Measurements from ENCODE around the gene MOV10. TPM values are rescaled to one million over a fixed set of nuclear protein-coding genes. Genes with fewer than 3 reads are reported as not detected.

Gene MOV10
- total and polyA plus RNA-seq, 10 of the 15 experiments (the other 5 are each of a cell fraction or from before 2014, with no cell fraction given), result 21.0 to 80.3 (median 49.8) TPM

DNA sequence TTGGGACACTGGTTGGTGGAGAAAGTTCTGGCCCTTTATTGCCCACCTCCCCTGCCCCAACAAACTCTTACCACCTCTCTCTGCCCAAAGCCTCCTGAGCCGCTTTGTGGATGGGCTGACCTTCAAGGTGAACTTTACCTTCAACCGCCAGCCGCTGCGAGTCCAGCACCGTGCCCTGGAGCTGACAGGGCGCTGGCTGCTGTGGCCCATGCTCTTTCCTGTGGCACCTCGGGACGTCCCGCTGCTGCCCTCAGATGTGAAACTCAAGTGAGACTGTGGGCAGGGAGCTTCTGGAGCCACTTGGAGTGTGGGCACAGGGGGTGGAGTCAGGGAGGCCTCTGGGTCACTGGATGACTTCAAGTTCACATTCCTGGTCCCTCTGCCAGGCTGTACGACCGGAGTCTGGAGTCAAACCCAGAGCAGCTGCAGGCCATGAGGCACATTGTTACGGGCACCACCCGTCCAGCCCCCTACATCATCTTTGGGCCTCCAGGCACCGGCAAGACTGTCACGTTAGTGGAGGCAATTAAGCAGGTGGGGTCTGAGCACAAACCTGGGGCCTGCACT lies 20.0 kb downstream of the MOV10 start:
- POLR2A ChIA-PET, result interaction anchor here (0.6 kb wide), 1 partner anchor 53 kb away, joined by 3 read pairs; no protein-coding TSS in a partner anchor
- 96% methylated on average over 15 of the region's 15 CpGs for WGBS (ENCODE audit: insufficient coverage, insufficient replicate concordance, low lambda C conversion rate, missing lambda C conversion rate)
- Histone ChIP-seq H3K36me3 (ENCODE audit: control insufficient read depth in 2 of 2, insufficient read depth in 2 of 2, low read length in 1 of 2) (peaks cover 8 to 18% of the 10 kb centered on the region in 2 experiments; a peak in 3 of 4 replicates), H3K27me3 (replicated peaks in 1 of 2; ENCODE audit: control insufficient read depth in 2 of 2, insufficient read depth in 2 of 2, low read length in 1 of 2) (no peaks in the 10 kb centered on the region), H3K4me1 (ENCODE audit: control insufficient read depth, insufficient read depth, low read length) (no peaks in the 10 kb centered on the region), H3K79me2 (ENCODE audit: control insufficient read depth, insufficient read depth, low read length) (no peaks in the 10 kb centered on the region), H4K20me1 (ENCODE audit: control insufficient read depth, insufficient read depth) (no peaks in the 10 kb centered on the region), H2AFZ (ENCODE audit: control insufficient read depth, low read depth, low read length) (no peak overlapping the region), H3K4me2 (ENCODE audit: control insufficient read depth, insufficient read depth) (no peak overlapping the region), H3K9me3 (replicated peaks; ENCODE audit: control insufficient read depth, insufficient read depth, low read length) (no peaks in the 10 kb centered on the region), H3K4me3 (no peak overlapping the region), H3K9ac (ENCODE audit: control insufficient read depth, insufficient read depth, low read length) (no peak overlapping the region), H3K27ac (ENCODE audit: control insufficient read depth, insufficient read depth) (no peak overlapping the region)
- no TSS peak for BruUV-seq (replicated peaks)
- DNase-seq (ENCODE audit: low read depth, low spot score) (no peak), FAIRE-seq (no peak), ATAC-seq (no peak)
- TF ChIP-seq WRNIP1 (IDR thresholded peaks at IDR 0.05; ENCODE audit: borderline replicate concordance, low read depth, low read length), result no peak
- TF ChIP-seq, protein P1, sequence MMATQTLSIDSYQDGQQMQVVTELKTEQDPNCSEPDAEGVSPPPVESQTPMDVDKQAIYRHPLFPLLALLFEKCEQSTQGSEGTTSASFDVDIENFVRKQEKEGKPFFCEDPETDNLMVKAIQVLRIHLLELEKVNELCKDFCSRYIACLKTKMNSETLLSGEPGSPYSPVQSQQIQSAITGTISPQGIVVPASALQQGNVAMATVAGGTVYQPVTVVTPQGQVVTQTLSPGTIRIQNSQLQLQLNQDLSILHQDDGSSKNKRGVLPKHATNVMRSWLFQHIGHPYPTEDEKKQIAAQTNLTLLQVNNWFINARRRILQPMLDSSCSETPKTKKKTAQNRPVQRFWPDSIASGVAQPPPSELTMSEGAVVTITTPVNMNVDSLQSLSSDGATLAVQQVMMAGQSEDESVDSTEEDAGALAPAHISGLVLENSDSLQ (IDR thresholded peaks at IDR 0.05), result no peak
- TF ChIP-seq, protein P2, sequence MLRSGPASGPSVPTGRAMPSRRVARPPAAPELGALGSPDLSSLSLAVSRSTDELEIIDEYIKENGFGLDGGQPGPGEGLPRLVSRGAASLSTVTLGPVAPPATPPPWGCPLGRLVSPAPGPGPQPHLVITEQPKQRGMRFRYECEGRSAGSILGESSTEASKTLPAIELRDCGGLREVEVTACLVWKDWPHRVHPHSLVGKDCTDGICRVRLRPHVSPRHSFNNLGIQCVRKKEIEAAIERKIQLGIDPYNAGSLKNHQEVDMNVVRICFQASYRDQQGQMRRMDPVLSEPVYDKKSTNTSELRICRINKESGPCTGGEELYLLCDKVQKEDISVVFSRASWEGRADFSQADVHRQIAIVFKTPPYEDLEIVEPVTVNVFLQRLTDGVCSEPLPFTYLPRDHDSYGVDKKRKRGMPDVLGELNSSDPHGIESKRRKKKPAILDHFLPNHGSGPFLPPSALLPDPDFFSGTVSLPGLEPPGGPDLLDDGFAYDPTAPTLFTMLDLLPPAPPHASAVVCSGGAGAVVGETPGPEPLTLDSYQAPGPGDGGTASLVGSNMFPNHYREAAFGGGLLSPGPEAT (IDR thresholded peaks at IDR 0.05; ENCODE audit: low read depth), result no peak
- no peak for TF ChIP-seq RB1 (IDR thresholded peaks at IDR 0.05; ENCODE audit: borderline replicate concordance)
- TF ChIP-seq ZNF24 (IDR thresholded peaks at IDR 0.05), result no peak
- TF ChIP-seq SIX5 (IDR thresholded peaks at IDR 0.05; ENCODE audit: low read depth, low read length, severe bottlenecking), result no peak
- TF ChIP-seq MYC (IDR thresholded peaks at IDR 0.05; ENCODE audit: insufficient read depth, insufficient read length, insufficient replicate concordance, low read length, severe bottlenecking), result no peak
- no peak for TF ChIP-seq KAT2A (conservative IDR thresholded peaks at IDR 0.05; ENCODE audit: control insufficient read depth, low read depth, low read length)
- TF ChIP-seq ZNF207 (IDR thresholded peaks at IDR 0.05; ENCODE audit: borderline replicate concordance), result no peak
- TF ChIP-seq ETV6 (conservative IDR thresholded peaks at IDR 0.05 in 1 of 2, IDR thresholded peaks at IDR 0.05 in 1 of 2; ENCODE audit: borderline replicate concordance in 1 of 2, low read depth in 1 of 2), result no peak
- no peak for TF ChIP-seq ASH2L (IDR thresholded peaks at IDR 0.05; ENCODE audit: borderline replicate concordance, low read depth)
- TF ChIP-seq, protein P3, sequence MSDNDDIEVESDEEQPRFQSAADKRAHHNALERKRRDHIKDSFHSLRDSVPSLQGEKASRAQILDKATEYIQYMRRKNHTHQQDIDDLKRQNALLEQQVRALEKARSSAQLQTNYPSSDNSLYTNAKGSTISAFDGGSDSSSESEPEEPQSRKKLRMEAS (IDR thresholded peaks at IDR 0.05; ENCODE audit: low read depth, low read length), result no peak
- no peak for TF ChIP-seq DPF2 (IDR thresholded peaks at IDR 0.05)
- TF ChIP-seq BMI1 (IDR thresholded peaks at IDR 0.05; ENCODE audit: borderline replicate concordance), result no peak
- RAD21 ChIA-PET (ENCODE audit: unreplicated experiment), result no interaction called here
- SMC1A ChIA-PET (ENCODE audit: uncharacterized antibody, unreplicated experiment), result no interaction called here
- intact Hi-C loops (cut with micrococcal nuclease; ENCODE audit: unreplicated experiment), result no loop called here
- CTCF ChIA-PET, result no interaction called here
- in situ Hi-C loops (cut with MboI), result no loop called here

Data from GM12878 (cell line).